Endothelial cell of umbilical vein (primary cell): ENCODE data around the gene AMER2. TPM values are rescaled to one million over a fixed set of nuclear protein-coding genes. Genes with fewer than 3 reads are reported as not detected.

ENCODE experiments used
- BruUV-seq: library from RNA; stranded (reverse); fragments of 400-500 nt; replicated peaks from 2 replicates; lab custom pipeline; 2021; lab: Mats Ljungman, UMichigan
- CTCF ChIA-PET: fragments of 300-600, 350-600 bp; sonication (Branson Sonifier 250); formaldehyde crosslinking; loops from one replicate; lab custom pipeline; 2021; ENCODE audit warnings: antibody characterized with exemption, inconsistent platforms; lab: Charles Lee
- POLR2A ChIA-PET: fragments of 300-600, 350-600 bp; sonication (Branson Sonifier 250); formaldehyde crosslinking; loops from one replicate; lab custom pipeline; 2021; ENCODE audit warnings: antibody characterized with exemption, inconsistent platforms; lab: Charles Lee
- DNase-seq: peaks from one replicate; pipeline ENCODE4 v3.0.0-alpha.2; 2011; ENCODE audit warnings: low read depth, low spot score
- FAIRE-seq: peaks from 2 replicates; lab custom pipeline; 2011; peaks lifted over from hg19 to GRCh38; lab: Jason Lieb, UNC
- H2AFZ ChIP-seq: 2 replicates; pipeline ENCODE4 v1.6.0; 2012; ENCODE audit warnings: low read depth, low read length, control low read depth, inconsistent platforms
- H3K27ac ChIP-seq: 2 replicates; pipeline ENCODE4 v1.5.1; 2011; ENCODE audit warnings: low read depth, mild to moderate bottlenecking, control low read depth, low read length, moderate library complexity; ENCODE audit not compliant: insufficient read depth
- H3K27me3 ChIP-seq, 2 experiments: 2 replicates each; pipeline versions ENCODE4 v1.6.0 to v1.6.1; 2011; ENCODE audit warnings: low read length in 2 of 2, mixed read lengths in 1 of 2; ENCODE audit not compliant: control insufficient read depth in 2 of 2, insufficient read depth in 2 of 2
- H3K36me3 ChIP-seq, 2 experiments: 2 replicates in 1 of 2; 3 replicates in 1 of 2; pipeline ENCODE4 v1.5.1; 2011; ENCODE audit warnings: low read length in 2 of 2, mild to moderate bottlenecking in 1 of 2, moderate library complexity in 1 of 2; ENCODE audit not compliant: control insufficient read depth in 2 of 2, insufficient read depth in 2 of 2; ENCODE audit errors: extremely low read depth in 1 of 2
- H3K4me1 ChIP-seq: 3 replicates; pipeline ENCODE4 v1.5.1; 2011; ENCODE audit warnings: mild to moderate bottlenecking, low read length; ENCODE audit not compliant: control insufficient read depth, insufficient read depth; ENCODE audit errors: extremely low read depth
- H3K4me2 ChIP-seq: 2 replicates; pipeline ENCODE4 v1.6.1; 2011; ENCODE audit warnings: low read length, control low read depth, mixed read lengths; ENCODE audit not compliant: insufficient read depth
- H3K4me3 ChIP-seq, 3 experiments: fragments of 200-600 bp in 1 of 3; sonication (generic), shearing (Covaris generic) in 1 of 3; replicated peaks in 1 of 3; 2 replicates each; pipeline ENCODE4 v1.5.1; 2011 to 2016; ENCODE audit warnings: control low read depth in 3 of 3, low read length in 3 of 3, mild to moderate bottlenecking in 2 of 3, inconsistent platforms in 1 of 3, low read depth in 1 of 3, moderate library complexity in 1 of 3; ENCODE audit not compliant: insufficient read depth in 1 of 3
- H3K79me2 ChIP-seq: 2 replicates; pipeline ENCODE4 v1.6.0; 2012; ENCODE audit warnings: low read length, inconsistent platforms; ENCODE audit not compliant: control insufficient read depth, insufficient read depth
- H3K9ac ChIP-seq: replicated peaks from 2 replicates; pipeline ENCODE3; 2011; ENCODE audit warnings: low read length, control low read depth; ENCODE audit not compliant: insufficient read depth; ENCODE audit errors: extremely low read depth
- H3K9me1 ChIP-seq: replicated peaks from 3 replicates; pipeline ENCODE4 v1.6.0; 2011; ENCODE audit warnings: mild to moderate bottlenecking, low read length; ENCODE audit not compliant: control insufficient read depth, insufficient read depth; ENCODE audit errors: extremely low read depth
- H3K9me3 ChIP-seq: replicated peaks from 2 replicates; pipeline ENCODE4 v1.5.1; 2012; ENCODE audit warnings: low read length, inconsistent platforms; ENCODE audit not compliant: control insufficient read depth, insufficient read depth
- H4K20me1 ChIP-seq: replicated peaks from 2 replicates; pipeline ENCODE3; 2011; ENCODE audit warnings: mild to moderate bottlenecking, low read length; ENCODE audit not compliant: control insufficient read depth, insufficient read depth; ENCODE audit errors: extremely low read depth
- EZH2 ChIP-seq: IDR thresholded peaks from 2 replicates; pipeline ENCODE4 v1.6.1; 2012; ENCODE audit warnings: borderline replicate concordance, low read depth, mild to moderate bottlenecking, moderate library complexity, low read length, inconsistent platforms; ENCODE audit not compliant: severe bottlenecking
- FOS ChIP-seq: IDR thresholded peaks from 2 replicates; pipeline ENCODE4 v1.6.1; 2011; ENCODE audit warnings: mild to moderate bottlenecking, low read length, moderate library complexity, borderline replicate concordance; ENCODE audit not compliant: insufficient read depth
- GATA2 ChIP-seq: IDR thresholded peaks from 2 replicates; pipeline ENCODE4 v1.7.0; 2011; ENCODE audit warnings: low read depth, mild to moderate bottlenecking, moderate library complexity, mixed read lengths, low read length; ENCODE audit not compliant: insufficient read length, insufficient read depth
- JUN ChIP-seq: IDR thresholded peaks from 2 replicates; pipeline ENCODE4 v1.6.1; 2011; ENCODE audit warnings: borderline replicate concordance, low read depth; ENCODE audit not compliant: insufficient read length, insufficient read depth
- MAX ChIP-seq: IDR thresholded peaks from 2 replicates; pipeline ENCODE4 v1.6.1; 2011; ENCODE audit not compliant: insufficient read depth, insufficient read length
- MYC ChIP-seq: IDR thresholded peaks from one replicate; pipeline ENCODE4 v1.6.1; 2011; ENCODE audit warnings: mild to moderate bottlenecking, low read depth, low read length
- POLR2A ChIP-seq: IDR thresholded peaks from 2 replicates; pipeline ENCODE4 v1.6.1; 2012; ENCODE audit warnings: low read depth, mild to moderate bottlenecking, control low read depth, low read length
- POLR2AphosphoS5 ChIP-seq: IDR thresholded peaks from 2 replicates; pipeline ENCODE4 v1.6.1; 2012; ENCODE audit warnings: low read depth, mild to moderate bottlenecking, control low read depth, low read length, moderate library complexity; ENCODE audit not compliant: insufficient read depth
- dilution Hi-C: fragments of 300-500 bp; cut with MboI; formaldehyde crosslinking; loops from one replicate; pipeline ENCODE4 v1.15.0; 2019; ENCODE audit warnings: low sequenced_read_pairs; ENCODE audit not compliant: extremely low pct_ligation_motif_present
- intact Hi-C: fragments of 100-400 bp; cut with micrococcal nuclease; formaldehyde crosslinking; loops from one replicate; pipeline ENCODE4 v1.10.0; 2022
- polyA plus RNA-seq, 4 experiments: library from polyadenylated mRNA; depleted of rRNA in 3 of 4; stranded (reverse) in 3 of 4; unstranded in 1 of 4; fragments of >200 nt; gene quantifications; 2 replicates each; pipeline versions ENCODE4 v1.2.1 to v1.2.3, GENCODE V29; 2011 to 2012; ENCODE audit warnings: missing spikeins in 1 of 4
- total RNA-seq: library from RNA; stranded (reverse); gene quantifications from 2 replicates; pipeline ENCODE4 v1.2.3, GENCODE V29; 2021
- TF ChIP-seq, protein P1 (sequence below), 2 donors: IDR thresholded peaks; 1 replicate in 1 of 2; 2 replicates in 1 of 2; pipeline ENCODE4 v1.5.1; 2011; ENCODE audit warnings: low read length in 2 of 2, mild to moderate bottlenecking in 2 of 2, moderate library complexity in 2 of 2, control low read depth in 1 of 2, inconsistent platforms in 1 of 2, low read depth in 1 of 2; ENCODE audit not compliant: insufficient read depth in 1 of 2; ENCODE audit errors: extremely low read depth in 1 of 2

AMER2 gene
- total and polyA plus RNA-seq, 2 donors (not counting 3 experiments of a cell fraction or from before 2014, with no cell fraction given), result not detected

- H3K9me1 ChIP-seq, result no peaks in the 10 kb centered on the region
- intact Hi-C loops, result no loop called here
- no peak overlapping the region for H3K4me2 ChIP-seq
- no peak overlapping the region for H2AFZ ChIP-seq
- ChIA-PET POLR2A (no interaction called here), CTCF (no interaction called here)
- FAIRE-seq (no peak), DNase-seq (no peak)
- dilution Hi-C loops, result no loop called here
- no peaks in the 10 kb centered on the region for H3K4me1 ChIP-seq
- H3K27me3 ChIP-seq, result peaks cover 0 to 1% of the 10 kb centered on the region in 2 experiments
- H4K20me1 ChIP-seq, result no peaks in the 10 kb centered on the region
- H3K27ac ChIP-seq, result no peak overlapping the region
- no peak overlapping the region for H3K9ac ChIP-seq
- no peak overlapping the region for H3K4me3 ChIP-seq
- no peaks in the 10 kb centered on the region for H3K79me2 ChIP-seq
- H3K9me3 ChIP-seq, result no peaks in the 10 kb centered on the region
- BruUV-seq, result no TSS peak
- no peaks in the 10 kb centered on the region for H3K36me3 ChIP-seq
- TF ChIP-seq POLR2AphosphoS5 (no peak), MAX (no peak), EZH2 (no peak), FOS (no peak), MYC (no peak), JUN (no peak), GATA2 (no peak), POLR2A (no peak)
- TF ChIP-seq, protein P1, sequence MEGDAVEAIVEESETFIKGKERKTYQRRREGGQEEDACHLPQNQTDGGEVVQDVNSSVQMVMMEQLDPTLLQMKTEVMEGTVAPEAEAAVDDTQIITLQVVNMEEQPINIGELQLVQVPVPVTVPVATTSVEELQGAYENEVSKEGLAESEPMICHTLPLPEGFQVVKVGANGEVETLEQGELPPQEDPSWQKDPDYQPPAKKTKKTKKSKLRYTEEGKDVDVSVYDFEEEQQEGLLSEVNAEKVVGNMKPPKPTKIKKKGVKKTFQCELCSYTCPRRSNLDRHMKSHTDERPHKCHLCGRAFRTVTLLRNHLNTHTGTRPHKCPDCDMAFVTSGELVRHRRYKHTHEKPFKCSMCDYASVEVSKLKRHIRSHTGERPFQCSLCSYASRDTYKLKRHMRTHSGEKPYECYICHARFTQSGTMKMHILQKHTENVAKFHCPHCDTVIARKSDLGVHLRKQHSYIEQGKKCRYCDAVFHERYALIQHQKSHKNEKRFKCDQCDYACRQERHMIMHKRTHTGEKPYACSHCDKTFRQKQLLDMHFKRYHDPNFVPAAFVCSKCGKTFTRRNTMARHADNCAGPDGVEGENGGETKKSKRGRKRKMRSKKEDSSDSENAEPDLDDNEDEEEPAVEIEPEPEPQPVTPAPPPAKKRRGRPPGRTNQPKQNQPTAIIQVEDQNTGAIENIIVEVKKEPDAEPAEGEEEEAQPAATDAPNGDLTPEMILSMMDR (IDR thresholded peaks at IDR 0.05; ENCODE audit: extremely low read depth in 1 of 2, insufficient read depth in 1 of 2, low read depth in 1 of 2, low read length in 2 of 2), result no peak
Observed at GRCh38 chr13:25207291-25207810, 35.3 kb upstream of the AMER2 start.
